HFFc6 (cell line): ENCODE results near the gene INCA1. TPM values are rescaled to one million over a fixed set of nuclear protein-coding genes. Genes with fewer than 3 reads are reported as not detected.

Experiments used
- DNase-seq: peaks from one replicate; pipeline ENCODE4 v3.0.0-alpha.2; 2018
- H3K27ac Mint-ChIP-seq: 2 replicates; pipeline ENCODE4 v1.8.0; 2020; ENCODE audit warnings: mild to moderate bottlenecking, mixed read lengths
- H3K27me3 Mint-ChIP-seq: 2 replicates; pipeline ENCODE4 v1.8.0; 2021; ENCODE audit warnings: mild to moderate bottlenecking, moderate library complexity, mixed read lengths; ENCODE audit not compliant: insufficient read depth
- H3K36me3 Mint-ChIP-seq: 2 replicates; pipeline ENCODE4 v1.8.0; 2021; ENCODE audit warnings: low read depth, mixed read lengths
- H3K4me1 Mint-ChIP-seq: 2 replicates; pipeline ENCODE4 v1.8.0; 2020; ENCODE audit warnings: low read depth, mixed read lengths
- H3K4me3 Mint-ChIP-seq: 2 replicates; pipeline ENCODE4 v1.8.0; 2020; ENCODE audit warnings: mild to moderate bottlenecking, moderate library complexity, mixed read lengths
- H3K9me3 Mint-ChIP-seq: 2 replicates; pipeline ENCODE4 v1.8.0; 2020; ENCODE audit warnings: mild to moderate bottlenecking, mixed read lengths
- CTCF ChIP-seq: fragments of 200-600 bp; sonication (generic); IDR thresholded peaks from 2 replicates; pipeline ENCODE4 v1.5.0; 2021; ENCODE audit warnings: antibody characterized with exemption, mild to moderate bottlenecking
- total RNA-seq, 6 experiments: library from RNA; stranded (reverse); fragmentation: NEBNext Ultra II Directional; extraction: Animal tissue kit (Norgen Biotek cat#: 25700); gene quantifications; 2 replicates in 1 of 6; 3 replicates in 5 of 6; pipeline ENCODE4 v1.2.3, GENCODE V29; 2021

INCA1 gene
- total RNA-seq, 6 experiments from 2014 or later: 0.66 to 1.5 (median 1.0) TPM

- H3K36me3 Mint-ChIP-seq: peaks cover 11% of the 10 kb centered on the region
- no peak for DNase-seq
- TF ChIP-seq CTCF: no peak
- no peaks in the 10 kb centered on the region for H3K9me3 Mint-ChIP-seq
- H3K4me1 Mint-ChIP-seq: peaks cover 23% of the 10 kb centered on the region
- 0 out of 2 replicates have a peak, but pooled peaks cover 2% of the 10 kb centered on the region for H3K27me3 Mint-ChIP-seq
- H3K4me3 Mint-ChIP-seq: peak overlapping the region; percentile 88
- peak overlapping the region; percentile 20 for H3K27ac Mint-ChIP-seq
These were observed 857 bp upstream of the INCA1 start for GRCh38 chr17:4998027-4998731.

- Mint-ChIP-seq H3K27ac (no peak overlapping the region), H3K4me1 (peaks cover 18% of the 10 kb centered on the region), H3K36me3 (peaks cover 11% of the 10 kb centered on the region), H3K27me3 (peaks cover 2% of the 10 kb centered on the region; the same call in 1 of the 2 replicates), H3K4me3 (no peak overlapping the region), H3K9me3 (no peaks in the 10 kb centered on the region)
- DNase-seq: no peak
- TF ChIP-seq CTCF: no peak
These were observed 3.2 kb downstream of the INCA1 start for GRCh38 chr17:4994081-4994595.

GRCh38 chr17:4987767-4988567 lies 9.4 kb downstream of the INCA1 start:
- no peak for DNase-seq
- Mint-ChIP-seq H3K36me3 (peaks cover 26% of the 10 kb centered on the region), H3K4me3 (peak overlapping the region; percentile 94), H3K4me1 (peaks cover 47% of the 10 kb centered on the region), H3K27ac (peak overlapping the region; percentile 93), H3K9me3 (no peaks in the 10 kb centered on the region), H3K27me3 (no peaks in the 10 kb centered on the region; the same call in none of the 2 replicates)
- no peak for TF ChIP-seq CTCF

- Mint-ChIP-seq H3K27ac (peak within 1 kb of the TSS; percentile 93), H3K4me3 (peak within 1 kb of the TSS; percentile 94), H3K4me1 (peaks cover 56% of the 10 kb centered on the region), H3K9me3 (no peaks in the 10 kb centered on the region), H3K36me3 (peaks cover 34% of the 10 kb centered on the region), H3K27me3 (peaks cover 1% of the 10 kb centered on the region)
- TF ChIP-seq CTCF: peak; percentile 85
- peak; percentile 49 for DNase-seq
These were observed 10.2 kb downstream of the INCA1 start, which contains the start of gene CAMTA2 for GRCh38 chr17:4986951-4987766. CAMTA2 (minus strand) TSS chr17:4987675; CDS start chr17:4986222, 1,453 bp downstream.

GRCh38 chr17:4986403-4986802 lies 10.9 kb downstream of the INCA1 start:
- no peak for DNase-seq
- peaks cover 58% of the 10 kb centered on the region for H3K4me1 Mint-ChIP-seq
- H3K4me3 Mint-ChIP-seq: peak overlapping the region; percentile 94
- TF ChIP-seq CTCF: no peak
- H3K36me3 Mint-ChIP-seq: peaks cover 34% of the 10 kb centered on the region
- peaks cover 1% of the 10 kb centered on the region; the same call in 1 of the 2 replicates for H3K27me3 Mint-ChIP-seq
- H3K27ac Mint-ChIP-seq: peak overlapping the region; percentile 93
- H3K9me3 Mint-ChIP-seq: no peaks in the 10 kb centered on the region
